ENCODE results near the gene ACE2.

ACE2 gene

GRCh38 chrX:15549189-15550012 lies 51.4 kb downstream of the ACE2 start:
- DNase-seq (ENCODE audit: low spot score) = no peak
- in situ Hi-C loops (cut with MboI; ENCODE audit: low pct_unique_long_range_greater_than_20kb, low sequenced_read_pairs, unreplicated experiment) = no loop called here
- TF ChIP-seq CTCF (IDR thresholded peaks at IDR 0.05; ENCODE audit: extremely low read depth, insufficient read depth, missing control alignments) = no peak

- in situ Hi-C loops (cut with MboI; ENCODE audit: low pct_unique_long_range_greater_than_20kb, low sequenced_read_pairs, unreplicated experiment) = no loop called here
- no peak for DNase-seq (ENCODE audit: low spot score)
- TF ChIP-seq CTCF (IDR thresholded peaks at IDR 0.05; ENCODE audit: extremely low read depth, insufficient read depth, missing control alignments) = no peak
These were observed 53.4 kb downstream of the ACE2 start for GRCh38 chrX:15547356-15547755.

GRCh38 chrX:15546745-15547144 lies 54.0 kb downstream of the ACE2 start:
- no peak for DNase-seq (ENCODE audit: low spot score)
- in situ Hi-C loops (cut with MboI; ENCODE audit: low pct_unique_long_range_greater_than_20kb, low sequenced_read_pairs, unreplicated experiment) = no loop called here
- no peak for TF ChIP-seq CTCF (IDR thresholded peaks at IDR 0.05; ENCODE audit: extremely low read depth, insufficient read depth, missing control alignments)

GRCh38 chrX:15530318-15530717 lies 70.4 kb downstream of the ACE2 start:
- in situ Hi-C loops (cut with MboI; ENCODE audit: low pct_unique_long_range_greater_than_20kb, low sequenced_read_pairs, unreplicated experiment) = no loop called here
- no peak for DNase-seq (ENCODE audit: low spot score)
- TF ChIP-seq CTCF (IDR thresholded peaks at IDR 0.05; ENCODE audit: extremely low read depth, insufficient read depth, missing control alignments) = no peak

- DNase-seq (ENCODE audit: low spot score) = no peak
- TF ChIP-seq CTCF (IDR thresholded peaks at IDR 0.05; ENCODE audit: extremely low read depth, insufficient read depth, missing control alignments) = no peak
- in situ Hi-C loops (cut with MboI; ENCODE audit: low pct_unique_long_range_greater_than_20kb, low sequenced_read_pairs, unreplicated experiment) = no loop called here
These were observed 71.6 kb downstream of the ACE2 start for GRCh38 chrX:15529165-15529564.

GRCh38 chrX:15525664-15526416 lies 74.9 kb downstream of the ACE2 start:
- in situ Hi-C loops (cut with MboI; ENCODE audit: low pct_unique_long_range_greater_than_20kb, low sequenced_read_pairs, unreplicated experiment) = no loop called here
- no peak for DNase-seq (ENCODE audit: low spot score)
- TF ChIP-seq CTCF (IDR thresholded peaks at IDR 0.05; ENCODE audit: extremely low read depth, insufficient read depth, missing control alignments) = no peak

All from GM13977 (cell line).